GM23338 (cell line): ENCODE data around the gene DNAJC13. TPM values are rescaled to one million over a fixed set of nuclear protein-coding genes. Genes with fewer than 3 reads are reported as not detected.

ENCODE experiments used
- ATAC-seq: fragments of 200-7000 bp; cut with Tn5 transposase; 3 replicates; pipeline ENCODE4 v1.9.1; 2020
- DNase-seq: peaks from one replicate; pipeline ENCODE4 v3.0.0-alpha.2; 2015; ENCODE audit warnings: low spot score
- H2AFZ ChIP-seq: fragments of 200-600 bp; sonication (generic); 2 replicates; pipeline ENCODE4 v1.8.0; 2016; ENCODE audit warnings: antibody characterized with exemption, mild to moderate bottlenecking, moderate library complexity
- H3F3A ChIP-seq: fragments of 200-600 bp; sonication (generic); replicated peaks from 2 replicates; pipeline ENCODE4 v1.8.0; 2017; ENCODE audit warnings: antibody characterized with exemption, mixed run types, low read depth
- H3K27ac ChIP-seq: fragments of 200-600 bp; sonication (generic); 2 replicates; pipeline ENCODE4 v1.6.1; 2016; ENCODE audit warnings: low read depth
- H3K27me3 ChIP-seq: fragments of 200-600 bp; sonication (generic); 2 replicates; pipeline ENCODE4 v1.8.0; 2016; ENCODE audit warnings: mild to moderate bottlenecking, mixed run types, moderate library complexity; ENCODE audit not compliant: insufficient read depth
- H3K36me3 ChIP-seq: fragments of 200-600 bp; sonication (generic); 2 replicates; pipeline ENCODE4 v1.8.0; 2016; ENCODE audit warnings: mild to moderate bottlenecking; ENCODE audit not compliant: insufficient read depth
- H3K4me1 ChIP-seq: fragments of 200-600 bp; sonication (generic); 2 replicates; pipeline ENCODE4 v1.8.0; 2016; ENCODE audit warnings: mild to moderate bottlenecking, moderate library complexity; ENCODE audit not compliant: insufficient read depth
- H3K4me2 ChIP-seq: fragments of 200-600 bp; sonication (generic); 2 replicates; pipeline ENCODE4 v1.7.1; 2017; ENCODE audit warnings: mixed run types
- H3K4me3 ChIP-seq: fragments of 200-600 bp; sonication (generic); 2 replicates; pipeline ENCODE4 v1.6.1; 2016; ENCODE audit warnings: mixed run types
- H3K79me2 ChIP-seq: fragments of 200-600 bp; sonication (generic); replicated peaks from 2 replicates; pipeline ENCODE4 v1.8.0; 2017; ENCODE audit warnings: mild to moderate bottlenecking; ENCODE audit not compliant: insufficient read depth
- H3K9me2 ChIP-seq: fragments of 200-600 bp; sonication (generic); 2 replicates; pipeline ENCODE4 v1.8.0; 2017; ENCODE audit not compliant: insufficient read depth
- H4K20me1 ChIP-seq: fragments of 200-600 bp; sonication (generic); replicated peaks from 2 replicates; pipeline ENCODE4 v1.8.0; 2017; ENCODE audit warnings: mild to moderate bottlenecking; ENCODE audit not compliant: insufficient read depth
- H3K27ac Mint-ChIP-seq: 2 replicates; pipeline ENCODE4 v1.8.0; 2020; ENCODE audit warnings: inconsistent platforms, mild to moderate bottlenecking, moderate library complexity, mixed read lengths
- H3K27me3 Mint-ChIP-seq: 3 replicates; pipeline ENCODE4 v1.8.0; 2022; ENCODE audit warnings: low read depth, mild to moderate bottlenecking, moderate library complexity, mixed read lengths, inconsistent platforms; ENCODE audit not compliant: insufficient read depth, poor library complexity
- H3K36me3 Mint-ChIP-seq: 3 replicates; pipeline ENCODE4 v1.8.0; 2021; ENCODE audit warnings: low read depth, mild to moderate bottlenecking, inconsistent platforms, moderate library complexity, mixed read lengths
- H3K4me1 Mint-ChIP-seq: 3 replicates; pipeline ENCODE4 v1.8.0; 2020; ENCODE audit warnings: mild to moderate bottlenecking, inconsistent platforms, mixed read lengths
- H3K4me3 Mint-ChIP-seq: 3 replicates; pipeline ENCODE4 v1.8.0; 2021; ENCODE audit warnings: moderate library complexity, mild to moderate bottlenecking, inconsistent platforms, mixed read lengths
- H3K9me3 Mint-ChIP-seq: 3 replicates; pipeline ENCODE4 v1.8.0; 2020; ENCODE audit warnings: moderate library complexity, mild to moderate bottlenecking, inconsistent platforms, mixed read lengths
- ETS1 ChIP-seq: IDR thresholded peaks from 2 replicates; pipeline ENCODE4 v1.6.1; 2016; ENCODE audit warnings: antibody characterized with exemption
- EZH2 ChIP-seq: fragments of 200-600 bp; sonication (generic); IDR thresholded peaks from one replicate; pipeline ENCODE4 v1.8.0; 2017; ENCODE audit warnings: antibody characterized with exemption, mild to moderate bottlenecking, low read depth; ENCODE audit not compliant: unreplicated experiment
- JUNB ChIP-seq: IDR thresholded peaks from one replicate; pipeline ENCODE4 v1.6.1; 2016; ENCODE audit warnings: antibody characterized with exemption; ENCODE audit not compliant: unreplicated experiment
- NANOG ChIP-seq: IDR thresholded peaks from 2 replicates; pipeline ENCODE4 v1.6.1; 2016; ENCODE audit warnings: antibody characterized with exemption, borderline replicate concordance
- REST ChIP-seq: IDR thresholded peaks from one replicate; pipeline ENCODE4 v1.6.1; 2018; ENCODE audit warnings: antibody characterized with exemption; ENCODE audit not compliant: unreplicated experiment
- STAT1 ChIP-seq: IDR thresholded peaks from one replicate; pipeline ENCODE4 v1.6.1; 2016; ENCODE audit warnings: antibody characterized with exemption; ENCODE audit not compliant: unreplicated experiment
- ZNF331 ChIP-seq: fragments of 250-450 bp; sonication (Bioruptor Pico); IDR thresholded peaks from 2 replicates; pipeline ENCODE4 v1.5.0; 2020; ENCODE audit warnings: low read depth, mild to moderate bottlenecking, moderate library complexity
- polyA plus RNA-seq: library from polyadenylated mRNA; unstranded; fragments of >200 nt; fragmentation: Nextera tagmentation; extraction: Ambion mirVana; gene quantifications from 2 replicates; pipeline ENCODE4 v1.2.1, GENCODE V29; 2016
- total RNA-seq: library from RNA; depleted of rRNA; stranded (reverse); fragments of >200 nt; shearing (Covaris generic); gene quantifications from 2 replicates; pipeline ENCODE4 v1.2.3, GENCODE V29; 2014

The DNAJC13 gene
- total and polyA plus RNA-seq, 2 experiments from 2014 or later = 8.3 to 33.6 TPM

GRCh38 chr3:132569580-132569979 is 152.3 kb downstream of the DNAJC13 start (continued):
- TF ChIP-seq REST (no peak), NANOG (no peak)

- H3K4me2 ChIP-seq = no peak overlapping the region
- no peak for DNase-seq
- no peak overlapping the region for H3K27ac Mint-ChIP-seq
- H3K36me3 ChIP-seq = no peaks in the 10 kb centered on the region
- H3K4me3 ChIP-seq = no peak overlapping the region
- H3K27ac ChIP-seq = no peak overlapping the region
- no peak overlapping the region for H2AFZ ChIP-seq
- H3K9me3 Mint-ChIP-seq = peaks cover 4% of the 10 kb centered on the region; the same call in 1 of the 3 replicates
- H4K20me1 ChIP-seq = no peaks in the 10 kb centered on the region; the same call in 1 of the 2 replicates
- H3K9me2 ChIP-seq = no peaks in the 10 kb centered on the region
- no peaks in the 10 kb centered on the region for H3K4me1 Mint-ChIP-seq
- no peaks in the 10 kb centered on the region for H3F3A ChIP-seq
- no peaks in the 10 kb centered on the region for H3K4me1 ChIP-seq
- H3K27me3 Mint-ChIP-seq = no peaks in the 10 kb centered on the region
- no peak for TF ChIP-seq NANOG
- peaks cover 11% of the 10 kb centered on the region; the same call in 2 of the 3 replicates for H3K36me3 Mint-ChIP-seq
- no peak overlapping the region for H3K4me3 Mint-ChIP-seq
- H3K79me2 ChIP-seq = no peaks in the 10 kb centered on the region
- no peak for ATAC-seq
- H3K27me3 ChIP-seq = no peaks in the 10 kb centered on the region
These were observed 152.7 kb downstream of the DNAJC13 start for GRCh38 chr3:132570016-132570415.

- DNase-seq = no peak
- H3K4me1 Mint-ChIP-seq = no peaks in the 10 kb centered on the region
- Histone ChIP-seq H3K36me3 (no peaks in the 10 kb centered on the region), H2AFZ (no peak overlapping the region), H3K27me3 (no peaks in the 10 kb centered on the region), H3K9me2 (no peaks in the 10 kb centered on the region), H3F3A (no peaks in the 10 kb centered on the region), H3K4me2 (no peak overlapping the region), H4K20me1 (no peaks in the 10 kb centered on the region), H3K4me3 (no peak overlapping the region), H3K27ac (no peak overlapping the region), H3K4me1 (no peaks in the 10 kb centered on the region), H3K79me2 (no peaks in the 10 kb centered on the region)
- H3K27ac Mint-ChIP-seq = no peak overlapping the region
- no peaks in the 10 kb centered on the region for H3K27me3 Mint-ChIP-seq
- no peak for ATAC-seq
- peaks cover 4% of the 10 kb centered on the region; the same call in 1 of the 3 replicates for H3K9me3 Mint-ChIP-seq
- peaks cover 11% of the 10 kb centered on the region; the same call in 2 of the 3 replicates for H3K36me3 Mint-ChIP-seq
- H3K4me3 Mint-ChIP-seq = no peak overlapping the region
- TF ChIP-seq JUNB (no peak), STAT1 (no peak), NANOG (no peak), EZH2 (no peak), REST (no peak), ZNF331 (CRISPR knock-in tag) (no peak), ETS1 (no peak)
These were observed 156.5 kb downstream of the DNAJC13 start for GRCh38 chr3:132573797-132574211.
